Kidney epithelial cell (primary cell): ENCODE measurements around the gene RPL3. TPM values are rescaled to one million over a fixed set of nuclear protein-coding genes. Genes with fewer than 3 reads are reported as not detected.

Source experiments
- DNase-seq: peaks from one replicate; pipeline ENCODE4 v3.0.0-alpha.2; 2010; ENCODE audit warnings: low read depth
- H3K27me3 ChIP-seq: 2 replicates; pipeline ENCODE4 v1.6.0; 2011; ENCODE audit warnings: low read length; ENCODE audit not compliant: control insufficient read depth, insufficient read depth
- H3K36me3 ChIP-seq: 2 replicates; pipeline ENCODE4 v1.5.1; 2011; ENCODE audit warnings: low read length; ENCODE audit not compliant: control insufficient read depth, insufficient read depth
- H3K4me3 ChIP-seq: 2 replicates; pipeline ENCODE4 v1.5.1; 2011; ENCODE audit warnings: low read depth, mild to moderate bottlenecking, control low read depth, low read length
- total RNA-seq: library from RNA; depleted of rRNA; stranded (reverse); fragments of >200 nt; gene quantifications from 2 replicates; pipeline ENCODE4 v1.2.3, GENCODE V29; 2015
- TF ChIP-seq, protein P1 (sequence below): IDR thresholded peaks from 2 replicates; pipeline ENCODE4 v1.5.1; 2011; ENCODE audit warnings: mild to moderate bottlenecking, moderate library complexity, low read length, control low read depth, inconsistent platforms; ENCODE audit not compliant: insufficient read depth, poor library complexity, severe bottlenecking

RPL3 gene
- total RNA-seq, 1 donor from 2014 or later = 2,742 TPM

DNA sequence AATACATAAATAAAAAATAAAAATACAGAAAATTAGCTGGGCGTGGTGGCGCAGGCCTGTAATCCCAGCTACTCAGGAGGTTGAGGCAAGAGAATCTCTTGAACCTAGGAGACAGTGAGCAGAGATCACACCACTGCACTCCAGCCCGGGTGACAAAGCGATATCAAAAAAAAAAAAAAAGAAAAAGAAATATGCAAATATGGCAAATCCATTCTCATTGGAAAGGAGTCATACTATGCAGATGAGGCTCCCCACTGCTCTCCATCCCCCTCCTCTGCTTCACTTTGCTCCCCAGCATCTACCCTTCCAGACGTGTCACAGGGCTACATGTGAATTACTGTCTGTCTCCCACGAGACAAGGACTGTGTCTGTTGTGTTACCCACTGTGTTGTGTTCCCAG, 38.3 kb downstream of the RPL3 start:
- Histone ChIP-seq H3K27me3 (no peaks in the 10 kb centered on the region), H3K36me3 (no peaks in the 10 kb centered on the region), H3K4me3 (no peak overlapping the region)
- TF ChIP-seq, protein P1, sequence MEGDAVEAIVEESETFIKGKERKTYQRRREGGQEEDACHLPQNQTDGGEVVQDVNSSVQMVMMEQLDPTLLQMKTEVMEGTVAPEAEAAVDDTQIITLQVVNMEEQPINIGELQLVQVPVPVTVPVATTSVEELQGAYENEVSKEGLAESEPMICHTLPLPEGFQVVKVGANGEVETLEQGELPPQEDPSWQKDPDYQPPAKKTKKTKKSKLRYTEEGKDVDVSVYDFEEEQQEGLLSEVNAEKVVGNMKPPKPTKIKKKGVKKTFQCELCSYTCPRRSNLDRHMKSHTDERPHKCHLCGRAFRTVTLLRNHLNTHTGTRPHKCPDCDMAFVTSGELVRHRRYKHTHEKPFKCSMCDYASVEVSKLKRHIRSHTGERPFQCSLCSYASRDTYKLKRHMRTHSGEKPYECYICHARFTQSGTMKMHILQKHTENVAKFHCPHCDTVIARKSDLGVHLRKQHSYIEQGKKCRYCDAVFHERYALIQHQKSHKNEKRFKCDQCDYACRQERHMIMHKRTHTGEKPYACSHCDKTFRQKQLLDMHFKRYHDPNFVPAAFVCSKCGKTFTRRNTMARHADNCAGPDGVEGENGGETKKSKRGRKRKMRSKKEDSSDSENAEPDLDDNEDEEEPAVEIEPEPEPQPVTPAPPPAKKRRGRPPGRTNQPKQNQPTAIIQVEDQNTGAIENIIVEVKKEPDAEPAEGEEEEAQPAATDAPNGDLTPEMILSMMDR = no peak
- DNase-seq = no peak

- H3K36me3 ChIP-seq = no peaks in the 10 kb centered on the region
- no peak overlapping the region for H3K4me3 ChIP-seq
- no peaks in the 10 kb centered on the region for H3K27me3 ChIP-seq
- TF ChIP-seq, protein P1 = no peak
- DNase-seq = no peak
Observed at GRCh38 chr22:39280250-39280649, 39.2 kb downstream of the RPL3 start.

DNA sequence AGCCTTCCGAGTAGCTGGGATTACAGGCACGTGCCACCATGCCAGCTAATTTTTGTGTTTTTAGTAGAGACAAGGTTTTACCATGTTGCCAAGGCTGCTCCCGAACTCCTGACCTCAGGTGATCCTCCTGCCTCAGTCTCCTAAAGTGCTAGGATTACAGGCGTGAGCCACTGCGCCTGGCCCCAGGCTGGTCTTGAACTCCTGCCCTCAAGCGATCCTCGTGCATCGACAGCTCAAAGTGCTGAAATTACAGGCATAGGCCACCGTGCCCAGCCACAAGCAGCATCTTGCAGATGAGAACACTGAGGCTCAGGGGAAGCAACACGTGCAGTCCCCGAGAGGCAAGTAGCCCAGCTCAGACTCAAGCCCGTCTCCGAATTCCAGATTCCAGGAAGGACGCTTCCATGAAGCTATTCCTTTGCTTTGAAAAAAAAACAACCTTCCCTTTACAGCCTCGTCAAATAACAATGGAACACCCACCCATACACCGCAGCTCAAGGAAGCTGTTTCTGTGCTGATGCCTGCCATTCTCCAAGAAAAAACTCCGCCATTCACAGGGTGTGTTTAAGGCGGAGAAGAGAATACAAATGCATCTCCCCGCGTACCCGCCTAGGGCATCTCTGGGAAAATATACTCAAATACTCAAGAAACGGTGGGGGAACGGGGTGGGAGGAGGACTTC, 40.1 kb downstream of the RPL3 start:
- TF ChIP-seq, protein P1 = no peak
- no peak for DNase-seq
- H3K4me3 ChIP-seq = no peak overlapping the region
- no peaks in the 10 kb centered on the region for H3K27me3 ChIP-seq
- H3K36me3 ChIP-seq = no peaks in the 10 kb centered on the region

- no peak for DNase-seq
- TF ChIP-seq, protein P1 = no peak
- Histone ChIP-seq H3K36me3 (no peaks in the 10 kb centered on the region), H3K27me3 (no peaks in the 10 kb centered on the region), H3K4me3 (no peak overlapping the region)
Observed at GRCh38 chr22:39278040-39278439, 41.4 kb downstream of the RPL3 start.

DNA sequence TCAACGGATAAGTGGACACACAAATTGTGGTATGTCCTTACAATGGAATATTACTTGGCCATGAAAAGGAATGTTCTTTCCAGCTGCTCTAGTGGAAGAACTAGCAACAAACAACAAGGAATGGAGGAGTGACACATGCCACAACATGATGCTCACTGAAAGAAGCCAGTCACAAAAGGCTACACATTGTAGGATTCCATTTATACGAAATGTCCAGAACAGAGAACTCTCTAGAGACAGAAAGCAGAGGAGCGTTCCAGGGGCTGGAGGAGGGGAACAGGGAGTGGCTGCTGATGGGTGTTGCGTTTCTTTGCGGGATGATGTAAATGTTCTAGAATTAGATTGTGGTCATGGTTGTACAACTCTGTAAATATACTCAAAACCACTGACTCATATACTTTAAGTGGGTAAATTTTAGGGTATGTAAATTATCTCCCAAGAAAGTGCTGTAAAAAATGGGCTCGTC, 42.2 kb downstream of the RPL3 start:
- H3K4me3 ChIP-seq = no peak overlapping the region
- DNase-seq = no peak
- no peaks in the 10 kb centered on the region for H3K36me3 ChIP-seq
- TF ChIP-seq, protein P1 = no peak
- H3K27me3 ChIP-seq = no peaks in the 10 kb centered on the region
